ENCODE results near the gene SFXN5.

The SFXN5 gene

DNA sequence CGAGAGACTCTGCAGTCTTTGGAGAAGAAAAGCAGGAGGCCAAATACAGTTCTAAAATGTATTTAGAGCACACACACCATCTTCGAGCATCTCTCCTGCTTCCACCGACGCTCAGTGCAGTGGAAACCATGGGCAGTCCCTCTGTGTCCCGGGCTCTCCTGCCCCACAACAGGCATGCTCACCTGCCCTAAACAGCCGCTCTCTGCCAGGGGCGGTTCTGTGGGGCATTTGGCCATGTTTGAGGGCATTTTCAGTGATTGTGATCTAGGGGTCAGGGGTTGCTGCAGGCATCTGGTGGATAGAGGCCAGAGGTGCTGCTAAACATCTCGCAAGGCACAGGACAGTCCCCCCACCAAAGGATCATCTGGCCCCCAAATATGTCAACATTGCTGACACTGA, 98.4 kb downstream of the SFXN5 start:
- DNase-seq (ENCODE audit: low spot score), result no peak
- Mint-ChIP-seq H3K4me3 (no peak overlapping the region), H3K4me1 (ENCODE audit: low read depth) (peaks cover 2% of the 10 kb centered on the region)

DNA sequence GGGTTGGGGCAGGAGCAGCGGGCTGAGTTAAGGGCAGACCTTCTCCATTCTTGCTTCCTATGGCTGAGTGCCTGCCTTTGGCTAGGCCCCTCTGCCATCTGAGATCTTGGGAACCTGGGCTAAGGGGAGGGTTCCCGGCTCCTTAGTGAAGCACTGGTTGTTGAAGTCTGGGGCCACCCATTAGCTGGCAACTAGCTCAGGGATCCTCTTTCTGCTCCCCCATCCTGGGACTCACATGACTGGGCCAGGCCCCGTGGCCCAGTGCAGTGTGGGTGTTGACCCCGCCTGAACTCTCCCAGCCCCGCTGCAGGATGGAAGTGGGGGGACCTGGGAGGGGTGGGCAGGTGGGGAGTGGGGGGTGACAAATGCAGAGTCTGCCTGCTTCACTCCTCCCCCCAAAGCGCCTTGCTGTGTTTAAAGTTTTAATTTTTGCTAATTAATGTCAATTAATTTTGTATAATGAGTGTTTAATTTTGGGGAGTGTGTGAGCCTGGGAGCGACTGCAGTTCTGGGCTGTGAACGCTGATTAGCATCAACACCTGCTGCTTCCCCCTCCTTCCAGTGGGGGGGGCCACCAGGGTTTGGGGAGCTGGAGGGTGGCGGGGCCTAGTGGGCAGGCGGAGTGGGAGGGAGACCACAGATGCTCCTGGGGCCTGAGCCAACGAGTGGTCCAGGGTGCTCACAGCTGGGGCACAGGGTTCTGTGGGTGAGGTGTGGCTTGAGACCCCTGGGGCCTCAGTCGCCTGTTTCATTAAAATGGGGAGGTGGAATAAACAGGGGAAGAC, 99.0 kb downstream of the SFXN5 start:
- Mint-ChIP-seq H3K9me3 (no peaks in the 10 kb centered on the region), H3K36me3 (ENCODE audit: low read depth) (no peaks in the 10 kb centered on the region), H3K4me1 (ENCODE audit: low read depth) (peaks cover 2% of the 10 kb centered on the region), H3K27ac (no peak overlapping the region), H3K4me3 (no peak overlapping the region), H3K27me3 (ENCODE audit: low read depth) (peaks cover 4% of the 10 kb centered on the region)
- DNase-seq (ENCODE audit: low spot score), result no peak

More for the DNA sequence above, 98.4 kb downstream of the SFXN5 start:
- H3K27me3 Mint-ChIP-seq (ENCODE audit: low read depth), result peaks cover 4% of the 10 kb centered on the region
- H3K9me3 Mint-ChIP-seq, result no peaks in the 10 kb centered on the region
- no peak overlapping the region for H3K27ac Mint-ChIP-seq
- no peaks in the 10 kb centered on the region for H3K36me3 Mint-ChIP-seq (ENCODE audit: low read depth)

DNA sequence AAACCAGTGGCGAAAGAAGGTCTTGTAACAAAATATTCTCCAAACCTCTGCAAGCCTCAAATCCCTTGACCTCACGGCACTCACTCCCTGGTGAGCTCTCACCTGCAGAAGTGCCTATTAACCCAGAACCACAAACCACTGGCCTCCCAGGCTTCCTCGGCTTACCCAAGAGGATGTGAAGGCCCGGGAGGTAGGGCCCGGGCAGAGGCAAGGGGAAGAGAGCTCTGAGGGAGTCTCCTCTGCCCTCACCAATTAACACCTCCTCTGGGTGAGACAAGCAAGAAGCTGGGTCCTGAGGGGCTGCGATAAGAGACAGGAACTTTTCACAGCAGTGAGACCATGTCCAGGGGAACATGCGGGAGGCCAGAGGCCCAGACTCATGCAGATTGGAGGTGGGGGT, 100.5 kb downstream of the SFXN5 start:
- Mint-ChIP-seq H3K4me3 (no peak overlapping the region), H3K36me3 (ENCODE audit: low read depth) (no peaks in the 10 kb centered on the region), H3K27me3 (ENCODE audit: low read depth) (peaks cover 4% of the 10 kb centered on the region), H3K27ac (no peak overlapping the region), H3K9me3 (no peaks in the 10 kb centered on the region), H3K4me1 (ENCODE audit: low read depth) (peaks cover 2% of the 10 kb centered on the region)
- no peak for DNase-seq (ENCODE audit: low spot score)

DNA sequence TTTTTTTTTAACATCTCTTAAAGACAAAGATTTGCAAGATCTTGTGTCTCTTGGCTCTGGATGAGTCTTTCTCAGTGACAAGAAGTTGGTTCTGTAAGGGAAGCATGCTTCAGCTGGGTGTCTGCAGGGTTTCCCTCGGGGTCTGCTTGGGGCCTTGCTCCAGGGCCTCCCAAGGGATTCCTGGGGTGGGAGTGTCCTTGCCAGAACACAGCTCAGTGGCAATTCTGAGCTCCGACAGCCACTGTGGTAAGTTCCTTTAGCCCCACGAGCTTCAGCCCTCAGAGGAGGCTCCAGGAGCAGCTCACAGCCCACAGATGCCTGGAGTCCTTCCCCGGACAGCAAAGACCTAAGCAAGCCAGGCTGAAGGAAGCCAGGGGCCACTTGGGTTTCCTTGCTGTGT, 101.8 kb downstream of the SFXN5 start:
- no peak overlapping the region for H3K27ac Mint-ChIP-seq
- H3K9me3 Mint-ChIP-seq, result no peaks in the 10 kb centered on the region
- H3K4me3 Mint-ChIP-seq, result no peak overlapping the region
- DNase-seq (ENCODE audit: low spot score), result no peak
- no peaks in the 10 kb centered on the region for H3K27me3 Mint-ChIP-seq (ENCODE audit: low read depth)
- H3K36me3 Mint-ChIP-seq (ENCODE audit: low read depth), result no peaks in the 10 kb centered on the region
- H3K4me1 Mint-ChIP-seq (ENCODE audit: low read depth), result peaks cover 2% of the 10 kb centered on the region

DNA sequence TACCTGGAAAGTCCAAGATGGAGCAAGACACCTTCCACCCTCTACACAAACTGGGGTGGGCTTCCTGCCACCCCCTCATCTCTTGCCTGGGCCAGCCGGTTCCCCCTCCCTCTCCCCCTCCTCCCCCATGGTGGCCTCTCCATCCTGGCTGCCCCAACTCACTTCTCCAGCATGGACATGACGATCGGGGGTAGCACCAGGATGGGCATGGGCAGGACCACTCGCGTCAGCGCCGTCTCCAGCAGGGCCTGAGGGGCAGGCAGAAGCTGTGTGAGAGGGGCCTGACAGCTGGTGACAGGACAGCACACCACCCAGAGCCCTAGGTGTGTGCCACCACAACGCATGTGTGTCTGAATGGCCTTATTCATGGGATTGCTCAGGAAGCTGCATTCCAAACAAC, 103.2 kb downstream of the SFXN5 start:
- H3K27me3 Mint-ChIP-seq (ENCODE audit: low read depth), result no peaks in the 10 kb centered on the region
- H3K9me3 Mint-ChIP-seq, result no peaks in the 10 kb centered on the region
- no peaks in the 10 kb centered on the region for H3K4me1 Mint-ChIP-seq (ENCODE audit: low read depth)
- H3K36me3 Mint-ChIP-seq (ENCODE audit: low read depth), result no peaks in the 10 kb centered on the region
- no peak overlapping the region for H3K27ac Mint-ChIP-seq
- H3K4me3 Mint-ChIP-seq, result no peak overlapping the region
- no peak for DNase-seq (ENCODE audit: low spot score)

DNA sequence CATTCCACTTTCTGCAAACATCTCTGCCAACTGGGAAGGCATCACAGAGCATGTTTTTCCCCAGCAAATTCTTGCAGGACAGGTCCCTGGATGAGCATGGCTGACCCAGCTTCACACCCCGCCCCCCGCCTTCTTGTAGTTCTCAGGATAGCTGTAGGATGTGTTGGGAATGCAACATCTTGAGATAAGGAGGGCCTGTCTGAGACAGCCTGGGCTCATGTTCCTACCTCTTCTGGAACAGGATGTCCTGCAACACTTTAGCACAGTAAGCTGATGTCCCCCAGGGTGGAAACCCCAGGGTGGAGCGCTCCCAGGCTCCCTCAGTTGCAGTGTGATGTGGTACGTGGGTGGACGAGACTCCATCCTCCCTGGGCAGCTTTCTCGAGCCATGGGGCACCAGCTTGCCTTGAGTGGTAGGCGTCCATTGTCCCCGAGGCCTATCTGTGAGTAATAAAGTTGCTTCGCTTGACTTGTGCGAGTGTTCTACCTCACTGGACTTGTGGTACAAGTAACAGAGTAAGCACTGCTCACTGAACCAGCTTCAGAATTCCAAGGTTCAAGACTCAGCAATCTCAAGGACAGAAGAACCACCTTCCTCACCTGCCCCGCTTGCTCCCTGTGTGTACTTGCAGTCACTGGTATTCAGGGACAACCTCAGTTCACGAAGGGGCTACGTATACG, 105.6 kb downstream of the SFXN5 start:
- no peaks in the 10 kb centered on the region for H3K36me3 Mint-ChIP-seq (ENCODE audit: low read depth)
- no peak overlapping the region for H3K27ac Mint-ChIP-seq
- DNase-seq (ENCODE audit: low spot score), result no peak
- H3K4me1 Mint-ChIP-seq (ENCODE audit: low read depth), result no peaks in the 10 kb centered on the region
- no peak overlapping the region for H3K4me3 Mint-ChIP-seq
- no peaks in the 10 kb centered on the region for H3K9me3 Mint-ChIP-seq
- H3K27me3 Mint-ChIP-seq (ENCODE audit: low read depth), result no peaks in the 10 kb centered on the region

DNA sequence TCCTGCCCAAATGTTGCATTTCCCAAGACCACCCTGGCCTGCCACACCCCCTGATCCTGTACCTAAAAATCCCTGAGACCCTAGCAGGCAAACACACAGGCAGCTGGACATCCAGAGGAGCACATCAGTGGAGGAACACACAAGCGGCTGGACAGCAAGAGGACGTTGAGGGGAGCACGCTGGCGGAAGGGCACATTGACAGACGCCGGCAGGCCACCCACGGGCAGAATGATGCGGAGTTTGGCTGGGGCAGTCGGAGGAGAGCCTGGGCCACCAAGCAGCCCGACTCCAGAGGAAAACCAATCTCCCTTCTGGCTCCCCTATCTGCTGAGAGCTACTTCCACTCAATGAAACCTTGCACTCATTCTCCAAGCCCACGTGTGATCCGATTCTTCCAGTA, 106.5 kb downstream of the SFXN5 start:
- Mint-ChIP-seq H3K27me3 (ENCODE audit: low read depth) (no peaks in the 10 kb centered on the region), H3K27ac (no peak overlapping the region), H3K4me3 (no peak overlapping the region), H3K9me3 (no peaks in the 10 kb centered on the region), H3K4me1 (ENCODE audit: low read depth) (no peaks in the 10 kb centered on the region), H3K36me3 (ENCODE audit: low read depth) (no peaks in the 10 kb centered on the region)
- no peak for DNase-seq (ENCODE audit: low spot score)

DNA sequence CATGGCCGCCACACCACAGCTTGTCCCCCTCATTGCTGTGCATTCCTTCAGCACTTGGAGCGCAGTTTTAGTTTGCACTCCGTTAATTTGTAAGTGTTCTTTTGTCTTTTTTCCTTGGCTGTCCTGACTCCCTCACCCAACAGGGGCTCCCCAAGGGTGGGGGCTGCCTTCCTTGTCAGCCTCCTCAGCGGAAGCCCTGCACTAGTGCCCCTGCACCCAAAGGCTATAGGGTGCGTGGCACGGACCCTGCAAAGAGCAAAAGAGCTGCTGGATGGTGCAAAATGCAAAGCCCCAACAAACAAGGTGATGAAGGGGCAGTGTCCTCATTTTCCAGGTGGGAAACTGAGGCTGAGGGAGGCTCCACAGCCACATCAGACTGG, 107.4 kb downstream of the SFXN5 start:
- no peaks in the 10 kb centered on the region for H3K36me3 Mint-ChIP-seq (ENCODE audit: low read depth)
- no peak for DNase-seq (ENCODE audit: low spot score)
- H3K27ac Mint-ChIP-seq, result peak overlapping the region; percentile 8
- peaks cover 6% of the 10 kb centered on the region for H3K4me1 Mint-ChIP-seq (ENCODE audit: low read depth)
- H3K27me3 Mint-ChIP-seq (ENCODE audit: low read depth), result no peaks in the 10 kb centered on the region
- no peak overlapping the region for H3K4me3 Mint-ChIP-seq
- no peaks in the 10 kb centered on the region for H3K9me3 Mint-ChIP-seq

DNA sequence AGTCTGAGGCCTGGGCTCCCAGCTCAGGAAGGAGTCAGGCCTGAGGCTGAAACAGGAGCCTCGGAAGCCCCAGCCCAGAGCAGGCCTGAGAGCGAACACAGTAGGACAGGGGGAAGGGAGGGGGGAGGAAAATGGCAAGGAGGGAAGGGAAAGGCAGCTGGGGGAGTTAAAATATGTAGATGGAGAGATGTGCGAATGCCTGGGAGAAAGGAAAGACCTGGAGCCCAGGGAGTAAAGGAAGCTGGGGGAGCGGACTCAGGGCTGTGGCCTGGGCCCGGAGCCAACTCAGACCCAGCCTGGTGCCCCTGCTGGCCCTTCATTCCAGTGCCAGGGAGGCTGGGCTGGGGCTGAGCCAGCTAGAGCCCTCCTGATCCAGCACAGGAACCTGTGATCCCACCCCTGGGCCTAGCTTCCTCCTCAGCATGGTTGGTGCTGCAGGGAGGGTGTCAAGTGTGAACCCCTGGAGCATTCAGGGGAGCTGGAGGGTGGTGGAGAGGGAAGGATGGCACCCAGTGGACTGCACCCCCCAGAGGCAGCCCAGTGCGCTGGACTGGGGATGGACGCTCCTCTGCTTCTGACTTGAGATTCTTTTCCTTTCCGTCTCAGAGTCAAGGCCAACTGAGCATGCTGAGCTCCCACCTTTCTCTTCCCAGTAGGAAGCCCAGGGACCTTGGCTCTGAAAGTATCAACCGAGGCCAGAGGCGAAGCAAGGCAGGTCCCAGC, 107.9 kb downstream of the SFXN5 start:
- Mint-ChIP-seq H3K4me1 (ENCODE audit: low read depth) (peaks cover 6% of the 10 kb centered on the region), H3K36me3 (ENCODE audit: low read depth) (no peaks in the 10 kb centered on the region), H3K4me3 (no peak overlapping the region), H3K27me3 (ENCODE audit: low read depth) (no peaks in the 10 kb centered on the region), H3K27ac (no peak overlapping the region), H3K9me3 (no peaks in the 10 kb centered on the region)
- DNase-seq (ENCODE audit: low spot score), result no peak

DNA sequence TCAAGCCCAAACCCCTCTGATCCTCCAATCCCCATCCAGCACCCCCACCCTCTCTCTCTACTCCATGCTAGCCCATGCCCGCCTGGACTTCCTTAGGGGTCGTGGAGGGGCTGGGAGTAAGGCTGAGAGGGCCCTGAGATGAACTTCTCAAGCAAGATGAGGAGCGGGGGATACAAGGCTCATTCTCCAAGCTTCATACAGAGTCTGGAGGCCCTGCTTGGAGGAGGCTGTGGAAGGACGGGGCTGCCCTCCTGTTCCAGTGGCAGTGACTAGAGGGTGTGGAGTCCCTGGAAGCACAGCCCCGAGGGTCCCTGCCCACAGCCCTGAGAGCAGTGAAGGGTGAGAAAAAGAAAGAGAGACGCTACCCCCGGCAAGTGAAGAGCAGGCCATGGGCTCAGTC, 108.6 kb downstream of the SFXN5 start:
- no peaks in the 10 kb centered on the region for H3K36me3 Mint-ChIP-seq (ENCODE audit: low read depth)
- no peak overlapping the region for H3K4me3 Mint-ChIP-seq
- H3K27me3 Mint-ChIP-seq (ENCODE audit: low read depth), result no peaks in the 10 kb centered on the region
- no peak overlapping the region for H3K27ac Mint-ChIP-seq
- no peak for DNase-seq (ENCODE audit: low spot score)
- no peaks in the 10 kb centered on the region for H3K9me3 Mint-ChIP-seq
- peaks cover 8% of the 10 kb centered on the region for H3K4me1 Mint-ChIP-seq (ENCODE audit: low read depth)

DNA sequence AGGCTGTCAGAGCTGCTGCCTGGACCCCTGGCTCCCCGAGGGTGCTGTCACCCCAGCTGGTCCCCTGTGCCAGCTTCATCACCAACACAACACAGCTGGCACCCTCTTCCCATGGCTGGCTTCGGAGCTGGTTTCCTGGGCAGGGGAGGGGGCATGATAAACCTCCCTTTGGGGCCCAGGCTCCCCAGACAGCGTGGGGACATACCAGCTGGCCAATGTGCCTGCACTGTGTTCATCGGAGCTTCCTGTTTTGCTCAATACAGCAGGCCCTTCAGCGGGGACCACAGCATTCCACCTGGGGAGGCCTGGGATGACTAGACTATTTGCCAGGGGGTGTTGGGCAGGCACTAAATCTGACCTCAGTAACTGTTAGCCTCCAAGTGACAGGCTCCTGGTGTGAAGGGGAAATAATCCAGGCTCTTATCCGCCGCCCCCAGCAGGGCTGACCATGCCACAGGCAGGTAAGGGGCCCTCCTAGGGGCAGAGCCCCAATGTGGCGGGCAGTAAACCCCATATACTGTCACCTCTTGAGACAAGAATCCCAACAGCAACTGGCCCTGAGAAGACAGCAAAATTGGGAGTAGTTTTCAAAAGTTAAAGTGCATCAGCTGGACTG, 109.6 kb downstream of the SFXN5 start:
- peaks cover 10% of the 10 kb centered on the region for H3K4me1 Mint-ChIP-seq (ENCODE audit: low read depth)
- H3K9me3 Mint-ChIP-seq, result no peaks in the 10 kb centered on the region
- no peak for DNase-seq (ENCODE audit: low spot score)
- H3K4me3 Mint-ChIP-seq, result no peak overlapping the region
- no peak overlapping the region for H3K27ac Mint-ChIP-seq
- H3K27me3 Mint-ChIP-seq (ENCODE audit: low read depth), result no peaks in the 10 kb centered on the region
- peaks cover 1% of the 10 kb centered on the region for H3K36me3 Mint-ChIP-seq (ENCODE audit: low read depth)

DNA sequence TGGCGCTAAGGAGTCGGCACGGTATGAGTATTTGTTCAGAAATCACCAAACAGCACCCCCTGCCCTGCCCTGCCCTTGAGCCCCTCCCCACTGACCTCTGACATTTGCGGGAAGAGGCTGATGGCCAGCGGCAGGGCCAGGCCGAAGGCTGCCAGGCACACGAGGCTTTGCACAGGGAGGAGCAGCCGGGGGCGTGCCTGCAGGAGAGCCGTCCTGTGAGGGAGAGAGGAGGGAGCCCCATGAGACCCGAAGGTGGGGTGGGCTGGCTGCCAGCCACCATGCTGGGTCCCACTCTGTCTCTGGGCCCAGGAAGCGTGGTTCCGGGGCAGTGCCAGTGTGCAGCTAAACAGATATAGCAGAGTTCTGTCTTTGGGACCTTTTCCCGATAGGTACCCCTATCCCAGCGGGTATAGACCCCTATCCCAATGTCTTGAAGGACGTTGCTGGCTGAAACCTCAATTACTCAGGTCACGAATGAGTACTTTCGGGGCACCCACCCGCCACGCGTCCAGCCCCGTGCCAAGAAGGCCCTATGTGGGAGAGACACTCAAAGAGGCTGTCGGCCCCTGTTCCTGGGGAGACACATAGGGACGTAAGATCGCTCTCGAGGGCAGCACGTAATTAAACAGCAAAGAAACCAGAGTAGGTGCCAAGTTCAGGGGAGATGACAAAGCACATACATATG, 110.3 kb downstream of the SFXN5 start:
- Mint-ChIP-seq H3K27me3 (ENCODE audit: low read depth) (no peaks in the 10 kb centered on the region), H3K27ac (no peak overlapping the region), H3K4me1 (ENCODE audit: low read depth) (peaks cover 11% of the 10 kb centered on the region), H3K9me3 (no peaks in the 10 kb centered on the region), H3K4me3 (no peak overlapping the region), H3K36me3 (ENCODE audit: low read depth) (peaks cover 4% of the 10 kb centered on the region)
- no peak for DNase-seq (ENCODE audit: low spot score)

DNA sequence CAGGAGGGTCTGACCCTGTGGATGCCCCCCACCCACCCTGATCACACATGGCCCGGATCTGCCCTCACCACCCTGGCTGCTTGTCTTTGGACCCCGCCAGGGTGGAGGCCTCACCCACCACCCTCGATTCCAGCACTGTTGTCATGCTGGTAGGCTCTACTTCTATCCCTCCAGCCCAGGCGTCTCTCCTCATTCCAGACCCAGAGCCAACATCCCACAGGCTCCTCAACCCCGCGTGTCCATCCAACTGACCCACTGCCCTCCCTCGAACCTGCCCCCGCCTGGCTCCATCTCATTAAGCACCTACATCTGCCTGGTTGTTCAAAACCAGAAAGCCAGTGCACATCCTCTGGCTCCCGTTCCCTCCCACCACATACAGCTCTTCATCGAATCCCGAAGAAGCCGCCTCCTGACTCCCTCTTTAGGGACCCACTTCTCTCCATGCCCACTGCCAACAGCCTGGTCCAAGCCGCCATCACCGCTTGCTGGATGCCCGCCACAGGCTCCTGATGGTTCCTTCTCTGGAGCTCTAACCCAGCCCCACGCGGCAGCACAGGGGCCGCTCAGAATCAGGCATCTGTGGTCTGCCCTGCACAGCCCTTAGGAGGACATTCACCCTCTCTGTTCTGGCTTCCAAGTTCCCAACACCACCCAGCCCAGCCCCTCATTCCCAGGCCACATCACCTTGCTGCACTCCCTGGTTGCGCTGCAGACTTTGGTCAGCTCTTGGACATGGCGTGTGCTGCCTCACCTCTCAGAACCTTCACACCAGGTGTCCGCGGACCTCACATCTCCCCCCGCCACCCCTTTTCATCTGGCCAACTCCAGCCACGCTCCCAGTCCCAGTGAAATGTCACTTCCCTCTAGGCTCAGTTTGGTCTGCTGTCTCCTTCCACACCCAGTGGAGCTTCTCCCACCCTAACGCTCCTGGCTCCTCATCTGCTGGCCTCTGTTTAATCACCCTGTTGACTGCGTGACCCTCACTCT, 111.2 kb downstream of the SFXN5 start:
- H3K27me3 Mint-ChIP-seq (ENCODE audit: low read depth), result no peaks in the 10 kb centered on the region
- H3K4me3 Mint-ChIP-seq, result no peak overlapping the region
- no peaks in the 10 kb centered on the region for H3K9me3 Mint-ChIP-seq
- peaks cover 13% of the 10 kb centered on the region for H3K4me1 Mint-ChIP-seq (ENCODE audit: low read depth)
- DNase-seq (ENCODE audit: low spot score), result no peak
- H3K36me3 Mint-ChIP-seq (ENCODE audit: low read depth), result peaks cover 5% of the 10 kb centered on the region
- no peak overlapping the region for H3K27ac Mint-ChIP-seq
